Nephron (organoid): Measurements from ENCODE around the gene TEX26.

ENCODE experiments used
- H3K27ac Mint-ChIP-seq, 3 experiments: 2 replicates each; pipeline ENCODE4 v1.8.0; 2020; ENCODE audit warnings: mixed read lengths in 3 of 3, mild to moderate bottlenecking in 2 of 3, moderate library complexity in 1 of 3
- H3K27me3 Mint-ChIP-seq: 2 replicates; pipeline ENCODE4 v1.8.0; 2021; ENCODE audit warnings: low read depth, mild to moderate bottlenecking, moderate library complexity, mixed read lengths
- H3K36me3 Mint-ChIP-seq: 2 replicates; pipeline ENCODE4 v1.8.0; 2020; ENCODE audit warnings: low read depth, mixed read lengths
- H3K4me1 Mint-ChIP-seq: 2 replicates; pipeline ENCODE4 v1.8.0; 2020; ENCODE audit warnings: mixed read lengths
- H3K4me3 Mint-ChIP-seq, 3 experiments: 2 replicates each; pipeline ENCODE4 v1.8.0; 2020; ENCODE audit warnings: mild to moderate bottlenecking in 3 of 3, mixed read lengths in 3 of 3, moderate library complexity in 2 of 3
- H3K9me3 Mint-ChIP-seq: 2 replicates; pipeline ENCODE4 v1.8.0; 2020; ENCODE audit warnings: mixed read lengths
- TF ChIP-seq, protein P1 (sequence below), 3 experiments: fragments of 200-600 bp; sonication (generic); IDR thresholded peaks; one replicate each; pipeline ENCODE4 v1.5.0; 2021; ENCODE audit warnings: antibody characterized with exemption in 3 of 3; ENCODE audit not compliant: unreplicated experiment in 3 of 3

TEX26 gene

DNA sequence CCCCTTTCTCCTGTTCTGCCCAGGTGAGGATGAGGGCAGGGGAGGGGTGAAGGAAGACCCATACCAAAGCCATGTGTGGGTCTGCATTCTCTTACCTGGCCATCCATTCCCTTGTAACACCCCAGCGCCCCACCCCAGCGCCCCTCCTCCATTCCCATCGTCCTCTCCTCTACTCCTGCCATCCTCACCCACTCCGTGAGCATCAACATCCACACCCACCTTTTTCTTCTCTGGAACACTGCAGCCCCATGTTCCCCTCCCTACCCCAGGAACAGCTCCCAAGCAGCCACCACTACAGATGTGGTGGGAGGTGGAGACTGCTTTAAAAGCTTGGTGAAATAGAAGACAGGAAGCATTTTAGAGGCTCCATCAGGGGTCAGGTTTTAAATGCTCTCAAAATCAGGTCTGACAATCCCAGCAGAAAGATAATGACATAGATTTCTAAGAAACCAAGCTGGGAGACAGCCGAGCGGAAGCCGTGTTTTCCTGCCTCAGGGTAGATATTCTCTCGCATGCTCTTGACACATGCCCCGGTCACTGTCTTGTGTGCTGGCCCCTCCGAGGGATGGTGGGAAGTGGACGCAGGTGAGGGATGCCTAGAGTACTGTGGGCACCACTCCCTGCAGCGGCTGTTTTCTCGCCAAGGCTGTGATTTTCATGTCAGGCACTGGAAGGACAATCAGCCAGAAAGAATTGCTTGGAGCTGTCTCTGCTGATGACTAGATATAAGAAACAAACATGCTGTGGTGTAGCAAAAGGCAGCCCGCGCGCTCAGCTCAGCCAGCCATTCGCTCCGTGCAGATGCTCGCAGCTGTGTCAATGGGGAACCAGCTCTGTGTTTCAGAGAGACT, 16.5 kb upstream of the TEX26 start:
- H3K9me3 Mint-ChIP-seq, result no peaks in the 10 kb centered on the region
- no peak overlapping the region for H3K4me3 Mint-ChIP-seq
- H3K27me3 Mint-ChIP-seq, result peaks cover 16% of the 10 kb centered on the region
- TF ChIP-seq, protein P1, sequence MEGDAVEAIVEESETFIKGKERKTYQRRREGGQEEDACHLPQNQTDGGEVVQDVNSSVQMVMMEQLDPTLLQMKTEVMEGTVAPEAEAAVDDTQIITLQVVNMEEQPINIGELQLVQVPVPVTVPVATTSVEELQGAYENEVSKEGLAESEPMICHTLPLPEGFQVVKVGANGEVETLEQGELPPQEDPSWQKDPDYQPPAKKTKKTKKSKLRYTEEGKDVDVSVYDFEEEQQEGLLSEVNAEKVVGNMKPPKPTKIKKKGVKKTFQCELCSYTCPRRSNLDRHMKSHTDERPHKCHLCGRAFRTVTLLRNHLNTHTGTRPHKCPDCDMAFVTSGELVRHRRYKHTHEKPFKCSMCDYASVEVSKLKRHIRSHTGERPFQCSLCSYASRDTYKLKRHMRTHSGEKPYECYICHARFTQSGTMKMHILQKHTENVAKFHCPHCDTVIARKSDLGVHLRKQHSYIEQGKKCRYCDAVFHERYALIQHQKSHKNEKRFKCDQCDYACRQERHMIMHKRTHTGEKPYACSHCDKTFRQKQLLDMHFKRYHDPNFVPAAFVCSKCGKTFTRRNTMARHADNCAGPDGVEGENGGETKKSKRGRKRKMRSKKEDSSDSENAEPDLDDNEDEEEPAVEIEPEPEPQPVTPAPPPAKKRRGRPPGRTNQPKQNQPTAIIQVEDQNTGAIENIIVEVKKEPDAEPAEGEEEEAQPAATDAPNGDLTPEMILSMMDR (IDR thresholded peaks at IDR 0.05; ENCODE audit: unreplicated experiment in 3 of 3), result no peak
- no peak overlapping the region for H3K27ac Mint-ChIP-seq
- no peaks in the 10 kb centered on the region for H3K36me3 Mint-ChIP-seq
- peaks cover 10% of the 10 kb centered on the region for H3K4me1 Mint-ChIP-seq

DNA sequence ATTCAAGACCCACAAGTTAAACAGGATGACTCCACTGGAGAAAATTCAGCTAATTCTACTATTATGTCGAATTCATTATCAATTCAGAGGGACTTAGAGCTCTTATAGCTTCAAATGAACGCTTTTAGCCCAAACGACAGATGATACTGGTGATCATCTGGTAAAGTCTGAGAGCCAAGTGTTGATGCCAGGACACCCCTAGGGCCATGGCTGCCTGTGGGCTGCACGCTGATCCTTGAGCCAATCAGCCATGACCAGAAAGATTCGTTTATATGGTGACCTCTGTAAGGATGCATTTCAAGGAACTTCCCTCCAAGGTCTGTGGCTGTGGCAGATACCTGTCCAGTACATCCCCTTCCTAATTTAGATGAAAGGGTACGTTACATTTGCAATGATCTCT, 15.5 kb upstream of the TEX26 start:
- TF ChIP-seq, protein P1 (IDR thresholded peaks at IDR 0.05; ENCODE audit: unreplicated experiment in 3 of 3), result no peak
- Mint-ChIP-seq H3K36me3 (no peaks in the 10 kb centered on the region), H3K9me3 (no peaks in the 10 kb centered on the region), H3K27ac (no peak overlapping the region), H3K4me1 (peaks cover 8% of the 10 kb centered on the region), H3K4me3 (no peak overlapping the region), H3K27me3 (peaks cover 16% of the 10 kb centered on the region)

DNA sequence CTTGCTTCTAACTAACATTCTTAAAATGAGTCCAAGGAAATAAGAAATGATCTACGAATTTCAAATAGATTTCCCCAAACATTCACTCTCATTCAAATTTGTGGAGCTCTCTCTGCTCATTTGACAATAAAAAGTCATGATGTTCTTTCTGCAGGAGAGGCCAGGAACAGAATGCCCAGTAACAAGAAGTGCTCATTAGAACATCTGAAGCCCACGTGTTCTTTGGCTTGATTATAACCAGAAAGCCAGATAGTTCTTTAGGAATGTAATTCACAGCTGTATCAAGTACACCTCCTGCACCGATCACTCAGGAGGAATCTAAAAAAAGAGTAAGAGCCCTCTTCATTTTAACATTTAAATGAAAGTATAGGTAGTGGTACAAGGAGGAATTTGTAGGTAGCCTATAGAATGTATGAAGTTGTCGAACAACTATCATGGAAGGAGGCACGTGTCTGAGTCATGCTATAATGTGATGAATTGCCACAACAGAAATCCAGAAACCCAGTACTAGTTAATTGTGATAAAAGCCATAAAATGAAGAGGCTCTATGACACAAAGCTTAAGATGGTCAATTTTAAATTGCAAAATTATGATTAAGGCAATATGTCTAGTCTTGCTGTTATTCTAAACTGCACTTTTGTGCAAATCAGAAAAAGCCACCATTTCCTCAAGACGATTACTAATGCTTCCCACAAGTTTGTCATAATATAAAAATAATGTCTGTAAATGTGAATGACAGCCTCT, 13.6 kb upstream of the TEX26 start:
- Mint-ChIP-seq H3K9me3 (no peaks in the 10 kb centered on the region), H3K4me1 (peaks cover 5% of the 10 kb centered on the region), H3K27ac (no peak overlapping the region), H3K4me3 (no peak overlapping the region), H3K36me3 (no peaks in the 10 kb centered on the region), H3K27me3 (peaks cover 16% of the 10 kb centered on the region)
- TF ChIP-seq, protein P1 (IDR thresholded peaks at IDR 0.05; ENCODE audit: unreplicated experiment in 3 of 3), result no peak

DNA sequence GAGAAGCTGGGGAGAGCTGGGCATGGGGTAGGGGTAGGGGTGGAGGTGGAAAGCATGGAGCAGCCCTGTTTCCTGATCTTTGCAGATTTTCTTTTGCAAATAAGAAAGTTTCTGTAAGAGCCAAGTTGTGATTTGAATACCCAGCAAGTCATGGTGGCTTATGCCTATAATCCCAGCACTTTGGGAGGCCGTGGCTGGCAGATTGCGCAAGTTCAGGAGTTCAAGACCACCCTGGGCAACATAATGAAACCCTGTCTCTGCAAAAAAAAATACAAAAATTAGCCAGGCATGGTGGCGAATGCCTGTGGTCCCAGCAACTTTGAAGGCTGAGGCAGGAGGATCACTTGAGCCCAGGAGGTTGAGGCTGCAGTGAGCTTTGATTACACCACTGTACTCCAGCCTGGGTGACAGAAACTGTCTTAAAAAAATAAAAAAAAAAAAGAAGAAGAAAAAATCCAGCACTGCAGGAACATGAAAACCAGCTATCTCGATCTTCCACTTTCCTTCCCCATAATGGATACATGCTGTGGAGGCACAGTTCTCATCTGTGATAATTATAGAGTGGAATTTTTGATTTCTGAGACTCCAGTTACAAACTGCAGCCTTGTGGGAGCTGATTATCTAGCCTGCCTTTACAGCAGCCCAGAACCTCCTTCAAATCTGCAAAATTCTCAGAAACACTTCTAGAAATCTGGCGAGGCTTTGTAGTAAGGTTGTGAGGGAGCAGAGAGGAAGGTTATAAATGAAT, 12.1 kb upstream of the TEX26 start:
- Mint-ChIP-seq H3K4me3 (no peak overlapping the region), H3K9me3 (no peaks in the 10 kb centered on the region), H3K27ac (no peak overlapping the region), H3K27me3 (peaks cover 16% of the 10 kb centered on the region), H3K4me1 (peaks cover 5% of the 10 kb centered on the region), H3K36me3 (no peaks in the 10 kb centered on the region)
- TF ChIP-seq, protein P1 (IDR thresholded peaks at IDR 0.05; ENCODE audit: unreplicated experiment in 3 of 3), result no peak

DNA sequence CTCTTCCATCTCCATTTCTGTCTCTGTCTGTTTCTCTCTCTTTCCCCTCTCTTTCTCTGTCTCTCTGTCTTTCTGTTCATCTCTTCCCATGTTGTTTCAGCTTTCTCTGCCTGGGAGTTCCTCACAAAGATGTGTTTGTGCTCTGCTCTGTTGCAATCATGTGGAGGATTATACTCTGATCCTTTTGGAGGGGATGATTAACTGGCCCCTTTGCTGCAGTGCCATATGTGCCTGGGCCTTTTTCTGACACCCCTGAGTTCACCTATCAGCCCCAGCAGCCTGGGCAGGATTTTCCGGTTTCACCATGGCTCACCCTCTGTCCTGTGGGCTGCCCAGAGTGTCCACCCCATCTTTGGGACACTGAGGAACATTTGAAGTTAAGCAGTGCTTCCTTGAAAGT, 9.0 kb upstream of the TEX26 start:
- Mint-ChIP-seq H3K4me3 (no peak overlapping the region), H3K27ac (no peak overlapping the region), H3K27me3 (no peaks in the 10 kb centered on the region), H3K4me1 (no peaks in the 10 kb centered on the region), H3K9me3 (no peaks in the 10 kb centered on the region), H3K36me3 (no peaks in the 10 kb centered on the region)
- TF ChIP-seq, protein P1 (IDR thresholded peaks at IDR 0.05; ENCODE audit: unreplicated experiment in 3 of 3), result no peak
